HEK293 (cell line): Measurements from ENCODE around the gene ZC3H4.
"Not testable (repeated sequence)": the region's sequence is repeated elsewhere in the genome, so short reads cannot be mapped to it uniquely, and the experiment has no call there.

ENCODE experiments used
- ATF2 ChIP-seq: fragments of 450-650 bp; formaldehyde crosslinking; IDR thresholded peaks from 2 replicates; pipeline ENCODE4 v1.5.1; 2016; ENCODE audit warnings: missing biosample characterization, missing genetic modification characterization, low read depth
- CTCF ChIP-seq: fragments of 450-650 bp; formaldehyde crosslinking; IDR thresholded peaks from 2 replicates; pipeline ENCODE4 v1.5.1; 2016; ENCODE audit warnings: missing biosample characterization, missing genetic modification characterization
- ZFP37 ChIP-seq: fragments of 450-650 bp; formaldehyde crosslinking; IDR thresholded peaks from 2 replicates; pipeline ENCODE4 v1.5.1; 2016; ENCODE audit warnings: missing biosample characterization, missing genetic modification characterization
- ZNF274 ChIP-seq, 2 experiments: fragments of 200-500 bp in 1 of 2; fragments of 450-650 bp in 1 of 2; sonication (Bioruptor generic) in 1 of 2; formaldehyde crosslinking in 1 of 2; IDR thresholded peaks; 2 replicates each; pipeline versions ENCODE4 v1.5.1 to v1.6.1; 2014 to 2016; ENCODE audit warnings: borderline replicate concordance in 1 of 2, inconsistent platforms in 1 of 2, low read length in 1 of 2, missing biosample characterization in 1 of 2, missing genetic modification characterization in 1 of 2
- ZNF404 ChIP-seq: fragments of 450-650 bp; formaldehyde crosslinking; IDR thresholded peaks from 2 replicates; pipeline ENCODE4 v1.5.1; 2017; ENCODE audit warnings: missing biosample characterization, missing genetic modification characterization

GRCh38 chr19:47141252-47141651, 27.7 kb upstream of the ZC3H4 start:
- TF ChIP-seq ATF2 (tag by site-specific recombination); ZNF274 (IDR thresholded peaks at IDR 0.05; ENCODE audit: low read length); ZNF274 (tag by site-specific recombination; IDR thresholded peaks at IDR 0.05; ENCODE audit: borderline replicate concordance); ZFP37 (tag by site-specific recombination); ZNF404 (tag by site-specific recombination); CTCF (tag by site-specific recombination): not testable (repeated sequence)
